NOMO-1 treated with DMSO at 0.1 percent for 48 hours (cell line): ENCODE measurements around the gene PATL1.
A peak's percentile ranks its signal among the peaks of the same experiment; 100 is the strongest.

Experiments
- DNase-seq: peaks from one replicate; lab custom pipeline; 2025; ENCODE audit not compliant: unreplicated experiment; lab: John Stamatoyannopoulos, UW

Gene PATL1

GRCh38 chr11:59615637-59616395 is 53.0 kb downstream of the PATL1 start, which contains the start of gene OSBP:
Gene OSBP (minus strand): TSS chr11:59615774. CDS start chr11:59615664, 110 bp downstream.
- peak; percentile 100 for DNase-seq

GRCh38 chr11:59615120-59615636 is 53.7 kb downstream of the PATL1 start:
- DNase-seq: no peak

GRCh38 chr11:59614277-59615119 is 54.3 kb downstream of the PATL1 start:
- no peak for DNase-seq

GRCh38 chr11:59611570-59612565 is 57.0 kb downstream of the PATL1 start:
- DNase-seq: no peak

GRCh38 chr11:59610289-59610688 is 58.5 kb downstream of the PATL1 start:
- DNase-seq: no peak

GRCh38 chr11:59607703-59608454 is 61.0 kb downstream of the PATL1 start:
- DNase-seq: no peak

GRCh38 chr11:59602432-59602831 is 66.4 kb downstream of the PATL1 start:
- no peak for DNase-seq

- no peak for DNase-seq
Observed at GRCh38 chr11:59601788-59602187, 67.0 kb downstream of the PATL1 start.

- no peak for DNase-seq
Observed at GRCh38 chr11:59600636-59601035, 68.2 kb downstream of the PATL1 start.

GRCh38 chr11:59600234-59600633 is 68.6 kb downstream of the PATL1 start:
- no peak for DNase-seq

- DNase-seq: no peak
Observed at GRCh38 chr11:59598961-59599360, 69.9 kb downstream of the PATL1 start.
